Panc1 (cell line): ENCODE measurements around the gene LHB. TPM values are rescaled to one million over a fixed set of nuclear protein-coding genes. Genes with fewer than 3 reads are reported as not detected.

Source experiments
- ATAC-seq: fragments of 200-7000 bp; cut with Tn5 transposase; 2 replicates; pipeline ENCODE4 v1.9.1; 2020; ENCODE audit warnings: mild to moderate bottlenecking, moderate library complexity
- Bru-seq: library from RNA; stranded (reverse); fragments of 400-500 nt; gene quantifications from one replicate; lab custom pipeline; 2021; lab: Mats Ljungman, UMichigan
- BruChase-seq, 2 experiments: library from RNA; stranded (reverse); fragments of 400-500 nt; gene quantifications; one replicate each; lab custom pipeline; 2021; lab: Mats Ljungman, UMichigan
- BruUV-seq: library from RNA; stranded (reverse); fragments of 400-500 nt; replicated peaks from 2 replicates; lab custom pipeline; 2021; lab: Mats Ljungman, UMichigan
- CTCF ChIA-PET: fragments of 300-600 bp; sonication (Branson Sonifier 250); formaldehyde crosslinking; loops from one replicate; lab custom pipeline; 2022; ENCODE audit warnings: antibody characterized with exemption; lab: Charles Lee
- POLR2A ChIA-PET: fragments of 300-600 bp; sonication (Branson Sonifier 250); formaldehyde crosslinking; loops from one replicate; lab custom pipeline; 2022; ENCODE audit warnings: antibody characterized with exemption; lab: Charles Lee
- DNase-seq: peaks from one replicate; pipeline ENCODE4 v3.0.0-alpha.2; 2010; ENCODE audit warnings: low read depth, low spot score
- H3K27ac ChIP-seq: 2 replicates; pipeline ENCODE4 v1.5.1; 2011; ENCODE audit warnings: mild to moderate bottlenecking, low read length, inconsistent platforms
- H3K27me3 ChIP-seq: fragments of 200-500 bp; sonication (Bioruptor generic); 2 replicates; pipeline ENCODE4 v1.6.0; 2014; ENCODE audit warnings: low read length, inconsistent platforms; ENCODE audit not compliant: control insufficient read depth, insufficient read depth
- H3K36me3 ChIP-seq: fragments of 200-500 bp; sonication (Bioruptor generic); 2 replicates; pipeline ENCODE4 v1.5.1; 2014; ENCODE audit warnings: inconsistent platforms, mild to moderate bottlenecking, low read length, moderate library complexity; ENCODE audit not compliant: control insufficient read depth, insufficient read depth
- H3K4me1 ChIP-seq: 2 replicates; pipeline ENCODE4 v1.5.1; 2011; ENCODE audit warnings: inconsistent platforms, mild to moderate bottlenecking, low read length, moderate library complexity; ENCODE audit not compliant: control insufficient read depth, insufficient read depth
- H3K4me3 ChIP-seq, 2 experiments: 2 replicates each; pipeline ENCODE4 v1.5.1; 2011 to 2012; ENCODE audit warnings: low read depth in 2 of 2, low read length in 2 of 2, mild to moderate bottlenecking in 2 of 2, inconsistent platforms in 1 of 2, moderate library complexity in 1 of 2
- H3K9me3 ChIP-seq: fragments of 200-500 bp; sonication (Bioruptor generic); 2 replicates; pipeline ENCODE4 v1.5.1; 2014; ENCODE audit warnings: low read depth, mild to moderate bottlenecking, inconsistent platforms, low read length, moderate library complexity; ENCODE audit not compliant: control insufficient read depth, insufficient read depth
- POLR2AphosphoS5 ChIP-seq: IDR thresholded peaks from 2 replicates; pipeline ENCODE4 v1.6.1; 2012; ENCODE audit warnings: mild to moderate bottlenecking, low read depth, low read length, moderate library complexity
- SIN3A ChIP-seq: IDR thresholded peaks from 2 replicates; pipeline ENCODE4 v1.6.1; 2012; ENCODE audit warnings: low read depth, mild to moderate bottlenecking, low read length, moderate library complexity, borderline replicate concordance; ENCODE audit not compliant: insufficient read depth
- TCF7L2 ChIP-seq: IDR thresholded peaks from 2 replicates; pipeline ENCODE4 v1.6.1; 2011; ENCODE audit warnings: mild to moderate bottlenecking, low read depth, low read length, inconsistent platforms
- in situ Hi-C: cut with HindIII; loops from 2 replicates; pipeline ENCODE4 v1.10.0; 2016; ENCODE audit warnings: low sequenced_read_pairs, low pct_unique_long_range_greater_than_20kb
- intact Hi-C: fragments of 100-400 bp; cut with micrococcal nuclease; formaldehyde crosslinking; loops from one replicate; pipeline ENCODE4 v1.10.0; 2022; ENCODE audit not compliant: unreplicated experiment
- long read RNA-seq: library from polyadenylated mRNA; unstranded; transcript quantifications from one replicate; pipeline ENCODE4 v2.0.0, GENCODE V29; 2021; ENCODE audit not compliant: unreplicated experiment
- polyA plus RNA-seq: library from polyadenylated mRNA; unstranded; fragments of >200 nt; gene quantifications from one replicate; pipeline ENCODE4 v1.2.1, GENCODE V29; 2012; ENCODE audit warnings: missing spikeins; ENCODE audit not compliant: insufficient read length
- total RNA-seq: library from RNA; stranded (reverse); gene quantifications from one replicate; pipeline ENCODE4 v1.2.1, GENCODE V29; 2021; ENCODE audit not compliant: unreplicated experiment
- TF ChIP-seq, protein P1 (sequence below), 2 experiments: IDR thresholded peaks; 2 replicates each; pipeline ENCODE4 v1.6.1; 2011 to 2012; ENCODE audit warnings: low read depth in 2 of 2, control low read depth in 1 of 2, low read length in 1 of 2, mild to moderate bottlenecking in 1 of 2, moderate library complexity in 1 of 2; ENCODE audit not compliant: insufficient read depth in 1 of 2
- TF ChIP-seq, protein P2 (sequence below): fragments of 450-650 bp; IDR thresholded peaks from 2 replicates; pipeline ENCODE4 v1.5.1; 2017; ENCODE audit warnings: mild to moderate bottlenecking

Gene LHB
- 0.39 TPM for total RNA-seq
- polyA plus RNA-seq, result 1.9 TPM
- Bru-seq, nascent RNA, result percentile 19 among the genes with signal in this experiment
- BruChase-seq, experiment 1, labeled RNA remaining after a 2-hour chase, result percentile 30 among the genes with signal in this experiment
- BruChase-seq, experiment 2, labeled RNA remaining after a 6-hour chase, result not detected
- long read RNA-seq, partial matches to known transcripts, result 0 of 1 reads
- long read RNA-seq, other reads (novel, unspliced or antisense), result 1 of 1 reads

DNA sequence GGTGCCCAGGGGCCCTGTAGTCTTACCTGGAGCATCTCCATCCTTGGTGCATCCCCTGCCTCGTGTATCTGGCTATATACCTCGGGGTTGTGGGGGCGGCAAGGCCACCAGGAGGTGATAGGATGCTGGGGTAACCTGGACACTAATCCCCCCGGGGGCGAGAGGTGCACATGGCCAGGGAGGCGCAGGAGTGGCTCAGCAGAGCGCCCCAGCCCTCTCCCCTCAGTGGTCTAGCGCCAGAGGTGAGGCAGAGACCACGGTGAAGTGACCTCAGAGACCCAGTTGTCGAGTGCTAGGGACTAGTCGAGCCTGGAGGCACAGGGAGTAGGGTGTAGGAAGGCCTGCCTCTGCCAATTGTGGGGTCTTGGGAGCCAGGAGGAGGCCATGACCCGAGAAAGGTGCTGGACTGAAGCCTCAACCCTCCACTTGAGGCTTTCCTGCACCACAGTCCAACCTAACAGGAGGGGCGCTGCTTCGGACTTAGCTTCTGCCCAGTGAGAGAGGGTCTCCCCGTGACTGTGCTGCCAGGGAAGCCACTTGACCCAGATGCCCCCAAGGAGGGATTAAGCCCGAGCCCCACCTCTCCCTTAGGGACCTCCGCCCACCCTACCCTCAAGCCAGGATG lies at the start of gene LHB:
Gene LHB, minus strand, starts transcription at position 51 of the 625 bp plus-strand sequence. Its CDS starts 10 bp downstream, at position 41.
- BruUV-seq, result no TSS peak
- Histone ChIP-seq H3K4me3 (peak within 1 kb of the TSS; percentile 43 to 51), H3K27me3 (no peaks in the 10 kb centered on the region), H3K4me1 (no peaks in the 10 kb centered on the region; the same call in 1 of the 2 replicates), H3K27ac (peak within 1 kb of the TSS; percentile 29; the same call in 1 of the 2 replicates), H3K9me3 (no peaks in the 10 kb centered on the region), H3K36me3 (no peaks in the 10 kb centered on the region)
- TF ChIP-seq, protein P1, sequence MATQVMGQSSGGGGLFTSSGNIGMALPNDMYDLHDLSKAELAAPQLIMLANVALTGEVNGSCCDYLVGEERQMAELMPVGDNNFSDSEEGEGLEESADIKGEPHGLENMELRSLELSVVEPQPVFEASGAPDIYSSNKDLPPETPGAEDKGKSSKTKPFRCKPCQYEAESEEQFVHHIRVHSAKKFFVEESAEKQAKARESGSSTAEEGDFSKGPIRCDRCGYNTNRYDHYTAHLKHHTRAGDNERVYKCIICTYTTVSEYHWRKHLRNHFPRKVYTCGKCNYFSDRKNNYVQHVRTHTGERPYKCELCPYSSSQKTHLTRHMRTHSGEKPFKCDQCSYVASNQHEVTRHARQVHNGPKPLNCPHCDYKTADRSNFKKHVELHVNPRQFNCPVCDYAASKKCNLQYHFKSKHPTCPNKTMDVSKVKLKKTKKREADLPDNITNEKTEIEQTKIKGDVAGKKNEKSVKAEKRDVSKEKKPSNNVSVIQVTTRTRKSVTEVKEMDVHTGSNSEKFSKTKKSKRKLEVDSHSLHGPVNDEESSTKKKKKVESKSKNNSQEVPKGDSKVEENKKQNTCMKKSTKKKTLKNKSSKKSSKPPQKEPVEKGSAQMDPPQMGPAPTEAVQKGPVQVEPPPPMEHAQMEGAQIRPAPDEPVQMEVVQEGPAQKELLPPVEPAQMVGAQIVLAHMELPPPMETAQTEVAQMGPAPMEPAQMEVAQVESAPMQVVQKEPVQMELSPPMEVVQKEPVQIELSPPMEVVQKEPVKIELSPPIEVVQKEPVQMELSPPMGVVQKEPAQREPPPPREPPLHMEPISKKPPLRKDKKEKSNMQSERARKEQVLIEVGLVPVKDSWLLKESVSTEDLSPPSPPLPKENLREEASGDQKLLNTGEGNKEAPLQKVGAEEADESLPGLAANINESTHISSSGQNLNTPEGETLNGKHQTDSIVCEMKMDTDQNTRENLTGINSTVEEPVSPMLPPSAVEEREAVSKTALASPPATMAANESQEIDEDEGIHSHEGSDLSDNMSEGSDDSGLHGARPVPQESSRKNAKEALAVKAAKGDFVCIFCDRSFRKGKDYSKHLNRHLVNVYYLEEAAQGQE (IDR thresholded peaks at IDR 0.05; ENCODE audit: insufficient read depth in 1 of 2, low read depth in 2 of 2, low read length in 1 of 2), result no peak
- no peak for TF ChIP-seq SIN3A
- no peak for TF ChIP-seq TCF7L2
- no peak for TF ChIP-seq POLR2AphosphoS5
- TF ChIP-seq, protein P2, sequence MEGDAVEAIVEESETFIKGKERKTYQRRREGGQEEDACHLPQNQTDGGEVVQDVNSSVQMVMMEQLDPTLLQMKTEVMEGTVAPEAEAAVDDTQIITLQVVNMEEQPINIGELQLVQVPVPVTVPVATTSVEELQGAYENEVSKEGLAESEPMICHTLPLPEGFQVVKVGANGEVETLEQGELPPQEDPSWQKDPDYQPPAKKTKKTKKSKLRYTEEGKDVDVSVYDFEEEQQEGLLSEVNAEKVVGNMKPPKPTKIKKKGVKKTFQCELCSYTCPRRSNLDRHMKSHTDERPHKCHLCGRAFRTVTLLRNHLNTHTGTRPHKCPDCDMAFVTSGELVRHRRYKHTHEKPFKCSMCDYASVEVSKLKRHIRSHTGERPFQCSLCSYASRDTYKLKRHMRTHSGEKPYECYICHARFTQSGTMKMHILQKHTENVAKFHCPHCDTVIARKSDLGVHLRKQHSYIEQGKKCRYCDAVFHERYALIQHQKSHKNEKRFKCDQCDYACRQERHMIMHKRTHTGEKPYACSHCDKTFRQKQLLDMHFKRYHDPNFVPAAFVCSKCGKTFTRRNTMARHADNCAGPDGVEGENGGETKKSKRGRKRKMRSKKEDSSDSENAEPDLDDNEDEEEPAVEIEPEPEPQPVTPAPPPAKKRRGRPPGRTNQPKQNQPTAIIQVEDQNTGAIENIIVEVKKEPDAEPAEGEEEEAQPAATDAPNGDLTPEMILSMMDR, result no peak
- in situ Hi-C loops, result no loop called here
- CTCF ChIA-PET, result interaction anchor here (0.6 kb wide), 1 partner anchor 18 kb away, joined by 3 read pairs; no protein-coding TSS in a partner anchor
- no peak; the same call in 1 of the 2 replicates for ATAC-seq
- intact Hi-C loops, result no loop called here
- DNase-seq, result no peak
- POLR2A ChIA-PET, result interaction anchor here (0.5 kb wide), 1 partner anchor 43 kb away, joined by 15 read pairs; no protein-coding TSS in a partner anchor

DNA sequence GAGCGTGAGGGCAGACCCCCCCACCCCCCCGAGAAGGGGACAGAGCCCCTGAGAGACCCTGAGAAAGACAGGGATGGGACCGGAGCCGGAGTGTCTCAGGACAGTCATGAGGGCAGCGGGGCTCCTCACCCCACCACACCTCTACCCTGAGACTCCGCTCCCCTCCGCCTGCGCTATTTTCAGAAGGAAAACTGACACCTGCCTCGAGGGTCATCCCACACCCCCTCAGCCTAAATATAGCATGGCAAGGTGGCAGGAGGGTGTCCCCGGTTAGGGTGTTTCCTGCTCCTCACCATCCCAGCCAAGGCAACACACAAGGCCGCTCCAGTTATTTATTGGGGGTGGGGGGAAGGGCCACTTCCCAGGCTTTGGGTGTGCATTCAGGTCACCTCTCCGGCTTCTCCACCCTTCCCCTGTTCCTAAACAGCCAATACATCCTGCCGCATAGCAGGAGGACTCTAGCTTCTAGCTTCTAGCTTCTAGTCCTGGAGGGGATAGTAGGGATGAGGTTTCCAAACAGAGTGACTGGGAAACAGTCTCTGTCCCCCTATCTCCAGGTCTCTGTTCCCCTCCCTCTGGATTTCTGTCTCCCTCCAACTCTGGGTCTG lies 49.1 kb upstream of the LHB start:
- CTCF ChIA-PET, result no interaction called here
- peaks cover 4% of the 10 kb centered on the region; the same call in 1 of the 2 replicates for H3K4me1 ChIP-seq
- no peaks in the 10 kb centered on the region for H3K9me3 ChIP-seq
- DNase-seq, result no peak
- H3K27me3 ChIP-seq, result no peaks in the 10 kb centered on the region
- no peak for TF ChIP-seq TCF7L2
- TF ChIP-seq, protein P1 (IDR thresholded peaks at IDR 0.05; ENCODE audit: insufficient read depth in 1 of 2, low read depth in 2 of 2, low read length in 1 of 2), result no peak
- TF ChIP-seq, protein P2, result no peak
- TF ChIP-seq POLR2AphosphoS5, result no peak
- no peak for TF ChIP-seq SIN3A
- H3K4me3 ChIP-seq, result no peak overlapping the region
- H3K27ac ChIP-seq, result no peak overlapping the region
- peak; percentile 54 for ATAC-seq
- no peaks in the 10 kb centered on the region for H3K36me3 ChIP-seq
- POLR2A ChIA-PET, result no interaction called here
- in situ Hi-C loops (no loop called here), intact Hi-C loops (no loop called here)
- no TSS peak for BruUV-seq
